AG04449 (cell line): ENCODE measurements around the gene CYFIP1.

Source experiments
- CTCF ChIA-PET: fragments of 350-600 bp; formaldehyde crosslinking; extraction: SDS; loops from one replicate; lab custom pipeline; 2021; ENCODE audit warnings: antibody characterized with exemption; lab: Yijun Ruan, JAX
- POLR2A ChIA-PET: fragments of 400-600, 350-600 bp; formaldehyde crosslinking; extraction: SDS; loops from one replicate; lab custom pipeline; 2020; ENCODE audit warnings: antibody characterized with exemption, inconsistent platforms; lab: Yijun Ruan, JAX
- DNase-seq: peaks from one replicate; pipeline ENCODE4 v3.0.0-alpha.2; 2010; ENCODE audit warnings: low read depth, low spot score
- H3K4me3 ChIP-seq: 2 replicates; pipeline ENCODE4 v1.5.1; 2011; ENCODE audit warnings: low read depth, mild to moderate bottlenecking, control low read depth, low read length
- TF ChIP-seq, protein P1 (sequence below): IDR thresholded peaks from one replicate; pipeline ENCODE4 v1.5.1; 2011; ENCODE audit warnings: mild to moderate bottlenecking, moderate library complexity, low read length, control low read depth, inconsistent platforms; ENCODE audit not compliant: insufficient read depth; ENCODE audit errors: missing control alignments

The CYFIP1 gene

GRCh38 chr15:22973286-22973685 is 6.9 kb downstream of the CYFIP1 start:
- no peak overlapping the region for H3K4me3 ChIP-seq
- TF ChIP-seq, protein P1, sequence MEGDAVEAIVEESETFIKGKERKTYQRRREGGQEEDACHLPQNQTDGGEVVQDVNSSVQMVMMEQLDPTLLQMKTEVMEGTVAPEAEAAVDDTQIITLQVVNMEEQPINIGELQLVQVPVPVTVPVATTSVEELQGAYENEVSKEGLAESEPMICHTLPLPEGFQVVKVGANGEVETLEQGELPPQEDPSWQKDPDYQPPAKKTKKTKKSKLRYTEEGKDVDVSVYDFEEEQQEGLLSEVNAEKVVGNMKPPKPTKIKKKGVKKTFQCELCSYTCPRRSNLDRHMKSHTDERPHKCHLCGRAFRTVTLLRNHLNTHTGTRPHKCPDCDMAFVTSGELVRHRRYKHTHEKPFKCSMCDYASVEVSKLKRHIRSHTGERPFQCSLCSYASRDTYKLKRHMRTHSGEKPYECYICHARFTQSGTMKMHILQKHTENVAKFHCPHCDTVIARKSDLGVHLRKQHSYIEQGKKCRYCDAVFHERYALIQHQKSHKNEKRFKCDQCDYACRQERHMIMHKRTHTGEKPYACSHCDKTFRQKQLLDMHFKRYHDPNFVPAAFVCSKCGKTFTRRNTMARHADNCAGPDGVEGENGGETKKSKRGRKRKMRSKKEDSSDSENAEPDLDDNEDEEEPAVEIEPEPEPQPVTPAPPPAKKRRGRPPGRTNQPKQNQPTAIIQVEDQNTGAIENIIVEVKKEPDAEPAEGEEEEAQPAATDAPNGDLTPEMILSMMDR: no peak
- ChIA-PET CTCF (no interaction called here), POLR2A (no interaction called here)
- no peak for DNase-seq

DNA sequence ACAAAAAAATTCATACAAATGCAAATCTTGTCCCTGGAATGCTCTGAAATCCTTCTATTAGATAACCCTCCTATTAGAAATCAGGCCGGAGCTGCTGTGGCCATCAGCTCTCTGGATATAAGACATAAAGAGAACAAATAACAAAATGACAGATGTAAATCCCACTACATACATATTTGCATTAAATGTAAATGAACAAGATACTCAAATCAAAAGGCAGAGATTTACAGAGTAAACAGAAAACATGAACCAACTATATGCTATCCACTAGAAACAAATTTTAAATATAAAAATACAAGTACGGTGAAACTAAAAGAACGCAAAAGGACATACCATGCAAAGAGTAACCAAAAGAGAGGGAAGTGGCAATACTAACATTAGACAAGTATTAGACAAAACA is 10.7 kb downstream of the CYFIP1 start:
- TF ChIP-seq, protein P1: no peak
- ChIA-PET CTCF (no interaction called here), POLR2A (no interaction called here)
- H3K4me3 ChIP-seq: no peak overlapping the region
- no peak for DNase-seq

GRCh38 chr15:22968366-22968765 is 11.8 kb downstream of the CYFIP1 start:
- TF ChIP-seq, protein P1: no peak
- no peak overlapping the region for H3K4me3 ChIP-seq
- ChIA-PET POLR2A (no interaction called here), CTCF (no interaction called here)
- peak; percentile 59 for DNase-seq

DNA sequence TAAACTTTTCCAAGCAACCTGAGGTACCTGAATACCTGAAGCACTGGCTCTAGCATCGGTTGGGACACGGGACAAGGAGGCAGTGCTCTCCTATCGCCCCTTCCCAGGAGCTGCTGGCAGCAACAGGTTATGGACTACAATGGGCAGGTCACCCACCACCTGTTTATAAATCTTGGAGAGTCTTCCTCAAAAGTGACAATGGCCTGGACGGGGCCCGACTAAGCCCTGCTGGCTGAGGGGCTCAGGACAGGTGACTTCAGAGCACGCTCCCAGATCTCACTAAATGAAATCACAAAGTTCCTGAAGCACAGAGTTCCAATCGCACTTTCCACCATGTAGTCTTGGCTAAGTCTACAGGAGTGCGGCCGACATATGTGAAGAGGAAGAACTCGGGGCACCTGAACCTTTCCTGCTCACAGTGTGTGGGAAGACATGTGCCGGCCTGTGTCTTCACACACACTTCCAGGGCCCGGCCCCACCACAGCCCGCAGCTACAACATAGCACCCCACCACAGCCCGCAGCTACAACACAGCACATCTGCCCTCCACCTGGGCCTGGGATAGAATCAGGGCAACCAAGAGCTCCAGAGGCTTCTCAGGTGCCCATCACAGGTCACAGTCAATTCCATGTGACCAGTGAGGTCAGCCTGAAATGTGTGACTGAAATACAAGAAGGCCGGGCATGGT is 12.9 kb downstream of the CYFIP1 start:
- no peak overlapping the region for H3K4me3 ChIP-seq
- ChIA-PET POLR2A (no interaction called here), CTCF (no interaction called here)
- TF ChIP-seq, protein P1: no peak
- no peak for DNase-seq

DNA sequence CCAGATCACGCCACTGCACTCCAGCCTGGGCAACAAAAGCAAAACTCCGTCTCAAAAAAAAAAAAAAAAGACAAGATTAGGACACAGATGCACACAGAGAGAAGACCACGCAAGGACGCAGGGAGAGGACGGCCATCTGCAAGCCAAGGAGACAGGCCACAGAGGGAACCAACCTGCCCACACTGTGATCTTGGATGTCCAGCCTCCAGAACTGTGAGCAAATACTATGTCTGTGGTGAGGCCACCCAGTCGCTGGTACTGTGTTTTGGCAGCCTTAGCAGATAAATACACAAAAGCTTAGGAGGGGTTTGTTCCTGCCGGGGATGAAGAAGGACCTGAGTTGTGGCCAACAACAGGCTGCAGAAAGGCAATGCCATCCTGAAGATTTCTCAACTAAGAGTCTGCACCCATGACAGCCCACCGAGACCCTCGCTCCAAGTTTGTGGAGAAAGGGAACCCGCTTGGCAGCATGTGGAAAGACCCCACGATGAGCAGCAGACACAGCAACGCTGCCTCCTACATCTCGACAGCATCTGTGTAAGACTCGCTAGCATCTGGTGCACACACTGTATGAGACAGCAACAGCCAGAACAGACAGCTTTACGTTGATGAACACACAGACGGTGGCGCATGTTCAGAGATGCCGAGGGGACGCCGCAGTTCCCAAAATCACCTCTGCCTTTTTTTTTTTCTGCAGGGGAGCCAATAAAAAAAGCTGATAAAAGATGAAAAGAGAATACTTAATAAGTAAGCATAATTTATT is 13.7 kb downstream of the CYFIP1 start:
- no peak for DNase-seq
- H3K4me3 ChIP-seq: no peak overlapping the region
- TF ChIP-seq, protein P1: no peak
- POLR2A ChIA-PET: no interaction called here
- CTCF ChIA-PET: no interaction called here

- CTCF ChIA-PET: interaction anchor here (1.1 to 1.3 kb wide), 2 partner anchors 9 to 16 kb away, joined by 4 read pairs; no protein-coding TSS in a partner anchor
- TF ChIP-seq, protein P1: no peak
- no peak overlapping the region for H3K4me3 ChIP-seq
- no peak for DNase-seq
- POLR2A ChIA-PET: interaction anchor here (0.6 to 1.0 kb wide), 3 partner anchors 11 to 76 kb away, joined by 3 to 4 read pairs (median 3); partner anchors contain the start of gene TUBGCP5
These were observed 16.5 kb downstream of the CYFIP1 start for GRCh38 chr15:22963641-22964040.
